ENCODE data around the gene OPN1SW.
A peak's percentile ranks its signal among the peaks of the same experiment; 100 is the strongest.

OPN1SW gene

GRCh38 chr7:128792471-128793180, 17.0 kb upstream of the OPN1SW start:
- DNase-seq, result no peak

- no peak for DNase-seq
These were observed 16.4 kb upstream of the OPN1SW start for GRCh38 chr7:128791972-128792327.

- peak; percentile 81 for DNase-seq
These were observed 15.8 kb upstream of the OPN1SW start, which contains the start of gene CCDC136 for GRCh38 chr7:128791121-128791971. CCDC136 (plus strand) TSS chr7:128791968; CDS start chr7:128792412, 444 bp downstream.

- DNase-seq, result no peak
These were observed 14.9 kb upstream of the OPN1SW start for GRCh38 chr7:128790315-128791041.

GRCh38 chr7:128788446-128789412, 13.1 kb upstream of the OPN1SW start:
- no peak for DNase-seq

- DNase-seq, result no peak
These were observed 10.1 kb upstream of the OPN1SW start for GRCh38 chr7:128785738-128786137.

- no peak for DNase-seq
These were observed 7.7 kb upstream of the OPN1SW start for GRCh38 chr7:128783143-128783861.

- no peak for DNase-seq
These were observed 6.3 kb upstream of the OPN1SW start for GRCh38 chr7:128781851-128782250.

GRCh38 chr7:128781126-128781525, 5.5 kb upstream of the OPN1SW start:
- DNase-seq, result no peak

GRCh38 chr7:128778946-128779345, 3.4 kb upstream of the OPN1SW start:
- no peak for DNase-seq

- DNase-seq, result no peak
These were observed 1.8 kb upstream of the OPN1SW start for GRCh38 chr7:128777156-128778123.

- DNase-seq, result no peak
These were observed 673 bp downstream of the OPN1SW start for GRCh38 chr7:128774921-128775320.

GRCh38 chr7:128774029-128774689, 1.4 kb downstream of the OPN1SW start:
- DNase-seq, result no peak

GRCh38 chr7:128773604-128774003, 2.0 kb downstream of the OPN1SW start:
- DNase-seq, result no peak

GRCh38 chr7:128770233-128770632, 5.4 kb downstream of the OPN1SW start:
- no peak for DNase-seq

- DNase-seq, result no peak
These were observed 8.0 kb downstream of the OPN1SW start for GRCh38 chr7:128767475-128768110.

GRCh38 chr7:128763541-128763940, 12.1 kb downstream of the OPN1SW start:
- DNase-seq, result no peak

- no peak for DNase-seq
These were observed 16.4 kb downstream of the OPN1SW start for GRCh38 chr7:128759242-128759641.

GRCh38 chr7:128758553-128758952, 17.0 kb downstream of the OPN1SW start:
- DNase-seq, result no peak

Measured in stimulated activated CD4-positive, alpha-beta T cell treated with anti-CD3 and anti-CD28 coated beads, Interleukin-12 subunit alpha, Interleukin-12 subunit beta, amount 100 ng/mL, for 4 hours (primary cell).